ENCODE results near the gene TBKBP1.

TBKBP1 gene

DNA sequence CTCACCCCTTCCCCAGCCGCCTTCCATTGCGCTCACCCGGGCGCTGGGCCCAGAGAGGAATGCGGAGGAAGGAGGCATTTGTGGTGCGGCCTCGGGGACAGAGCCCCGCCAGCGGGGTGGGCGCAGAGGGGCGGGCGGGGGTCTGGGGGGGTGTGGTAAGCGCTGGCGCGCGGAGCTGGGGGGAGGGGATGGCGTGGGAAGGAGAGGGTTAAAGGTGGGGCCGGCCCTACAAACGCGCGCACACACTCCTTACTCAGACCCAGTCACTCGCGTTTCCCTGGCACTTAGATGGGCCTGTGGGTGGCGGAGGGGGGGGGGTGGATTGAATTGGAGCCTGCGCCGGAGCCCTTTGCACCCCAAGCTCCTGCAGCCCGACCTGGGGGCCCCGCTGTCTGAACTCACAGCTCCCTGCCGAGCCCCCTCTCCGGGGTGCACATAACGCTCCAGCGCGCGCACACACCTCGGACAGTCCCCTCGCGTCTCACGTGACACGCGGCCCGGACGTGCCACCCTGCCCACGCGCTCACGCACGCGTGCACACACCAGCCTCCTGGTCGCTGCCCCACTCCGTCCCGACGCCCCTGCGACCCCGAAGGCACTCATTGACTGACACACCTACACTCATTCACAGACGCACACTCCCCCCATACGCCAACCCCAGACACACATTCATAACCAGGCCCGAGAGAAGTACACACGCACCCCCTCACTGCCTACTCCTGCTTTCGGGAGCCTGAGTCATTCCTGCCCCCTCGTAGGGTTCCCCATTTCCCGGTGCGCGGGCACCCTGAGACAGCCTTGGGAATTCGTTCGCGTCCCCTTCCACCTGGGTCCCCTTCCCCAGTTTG is 844 bp downstream of the TBKBP1 start (continued):
- TF ChIP-seq ZBTB11 (tag by site-specific recombination; conservative IDR thresholded peaks at IDR 0.05; ENCODE audit: low read depth) = no peak
- TF ChIP-seq BCL6B (tag by site-specific recombination; IDR thresholded peaks at IDR 0.05) = no peak
- TF ChIP-seq, protein P1, sequence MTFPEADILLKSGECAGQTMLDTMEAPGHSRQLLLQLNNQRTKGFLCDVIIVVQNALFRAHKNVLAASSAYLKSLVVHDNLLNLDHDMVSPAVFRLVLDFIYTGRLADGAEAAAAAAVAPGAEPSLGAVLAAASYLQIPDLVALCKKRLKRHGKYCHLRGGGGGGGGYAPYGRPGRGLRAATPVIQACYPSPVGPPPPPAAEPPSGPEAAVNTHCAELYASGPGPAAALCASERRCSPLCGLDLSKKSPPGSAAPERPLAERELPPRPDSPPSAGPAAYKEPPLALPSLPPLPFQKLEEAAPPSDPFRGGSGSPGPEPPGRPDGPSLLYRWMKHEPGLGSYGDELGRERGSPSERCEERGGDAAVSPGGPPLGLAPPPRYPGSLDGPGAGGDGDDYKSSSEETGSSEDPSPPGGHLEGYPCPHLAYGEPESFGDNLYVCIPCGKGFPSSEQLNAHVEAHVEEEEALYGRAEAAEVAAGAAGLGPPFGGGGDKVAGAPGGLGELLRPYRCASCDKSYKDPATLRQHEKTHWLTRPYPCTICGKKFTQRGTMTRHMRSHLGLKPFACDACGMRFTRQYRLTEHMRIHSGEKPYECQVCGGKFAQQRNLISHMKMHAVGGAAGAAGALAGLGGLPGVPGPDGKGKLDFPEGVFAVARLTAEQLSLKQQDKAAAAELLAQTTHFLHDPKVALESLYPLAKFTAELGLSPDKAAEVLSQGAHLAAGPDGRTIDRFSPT (tag by site-specific recombination; IDR thresholded peaks at IDR 0.05) = peak; percentile 46; the same call in 1 of the 2 replicates
- TF ChIP-seq ZBTB26 (tag by site-specific recombination; optimal IDR thresholded peaks at IDR 0.05) = peak; percentile 25
- TF ChIP-seq ZNF112 (tag by site-specific recombination; IDR thresholded peaks at IDR 0.05) = no peak
- TF ChIP-seq ZNF747 (tag by site-specific recombination; IDR thresholded peaks at IDR 0.05) = no peak
- peak; percentile 87 for TF ChIP-seq EGR2 (tag by site-specific recombination; IDR thresholded peaks at IDR 0.05; ENCODE audit: low read depth)
- no peak for TF ChIP-seq ZNF426 (tag by site-specific recombination; IDR thresholded peaks at IDR 0.05)
- peak; percentile 96 for TF ChIP-seq ZFHX2 (tag by site-specific recombination; conservative IDR thresholded peaks at IDR 0.05)
- peak; percentile 62 for TF ChIP-seq ZNF600 (tag by site-specific recombination; IDR thresholded peaks at IDR 0.05)
- TF ChIP-seq HOXC10 (CRISPR knock-in tag; IDR thresholded peaks at IDR 0.05) = no peak
- TF ChIP-seq ZNF654 (tag by site-specific recombination; IDR thresholded peaks at IDR 0.05; ENCODE audit: low read depth) = no peak

DNA sequence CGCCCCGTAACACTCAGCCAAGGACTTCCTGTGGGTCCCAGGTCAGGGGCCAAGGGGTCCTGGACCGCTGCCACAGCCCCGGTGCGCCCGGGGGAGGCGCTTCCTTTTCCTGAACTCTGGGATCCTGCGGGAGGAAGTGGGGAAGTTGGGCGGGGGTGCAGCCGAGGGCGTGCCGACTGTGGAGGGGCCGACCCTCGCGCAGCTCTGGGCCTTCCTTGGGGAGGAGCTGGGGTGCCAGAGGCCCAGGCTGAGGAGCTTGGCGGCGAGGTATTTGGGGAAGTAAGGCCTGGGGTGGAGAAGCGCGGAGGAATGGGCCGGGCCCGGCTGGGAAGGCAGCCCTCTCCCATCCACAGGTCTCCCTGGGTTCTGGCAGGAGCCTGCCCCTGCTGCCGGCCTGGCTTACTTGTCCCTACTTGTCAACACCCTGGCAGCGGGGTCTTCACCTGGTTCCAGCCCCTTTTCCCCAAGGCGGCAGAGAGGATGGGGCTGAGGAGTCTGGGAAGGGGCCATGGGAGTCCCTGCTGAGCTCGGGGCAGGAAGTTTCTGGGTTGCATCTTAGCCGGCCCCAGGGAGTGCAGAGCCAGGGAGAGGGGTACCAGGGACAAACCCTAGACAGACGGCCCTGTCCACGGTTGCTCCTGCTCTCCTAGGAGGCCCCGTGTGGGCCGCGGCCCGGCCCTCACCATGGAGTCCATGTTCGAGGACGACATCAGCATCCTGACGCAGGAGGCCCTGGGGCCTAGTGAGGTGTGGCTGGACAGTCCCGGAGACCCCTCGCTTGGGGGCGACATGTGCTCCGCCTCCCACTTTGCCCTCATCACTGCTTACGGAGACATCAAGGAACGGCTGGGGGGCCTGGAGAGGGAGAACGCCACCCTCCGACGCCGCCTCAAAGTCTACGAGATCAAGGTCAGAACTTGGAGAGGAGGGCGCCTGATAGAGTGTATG is 1.7 kb downstream of the TBKBP1 start:
- peaks cover 12% of the 10 kb centered on the region for H3K4me1 ChIP-seq (ENCODE audit: control insufficient read depth, insufficient read depth, low read length)
- TF ChIP-seq ZNF398 (tag by site-specific recombination; IDR thresholded peaks at IDR 0.05) (no peak), ZNF560 (tag by site-specific recombination; IDR thresholded peaks at IDR 0.05; ENCODE audit: borderline replicate concordance) (no peak), OSR2 (tag by site-specific recombination; IDR thresholded peaks at IDR 0.05) (no peak), ZNF555 (tag by site-specific recombination; conservative IDR thresholded peaks at IDR 0.05) (no peak), ZNF48 (tag by site-specific recombination; IDR thresholded peaks at IDR 0.05) (no peak), ZNF596 (tag by site-specific recombination; IDR thresholded peaks at IDR 0.05) (no peak), ZNF600 (tag by site-specific recombination; IDR thresholded peaks at IDR 0.05) (no peak), ZNF792 (tag by site-specific recombination; IDR thresholded peaks at IDR 0.05) (no peak)
- CTCF ChIA-PET = interaction anchor here (2.5 to 4.2 kb wide), 3 partner anchors 8 to 23 kb away, joined by 10 to 41 read pairs (median 25); no protein-coding TSS in a partner anchor
- no peak overlapping the region; the same call in 1 of the 2 replicates for H3K27ac ChIP-seq (ENCODE audit: extremely low read depth, low read depth, low read length)
- POLR2A ChIA-PET = interaction anchor here (1.8 to 2.2 kb wide), 2 partner anchors 46 to 126 kb away, joined by 4 to 7 read pairs; partner anchors contain the start of genes KPNB1 and OSBPL7
- peaks cover 5 to 35% of the 10 kb centered on the region in 2 experiments; a peak in 2 of 3 replicates for H3K36me3 ChIP-seq (ENCODE audit: control insufficient read depth in 2 of 2, insufficient read depth in 1 of 2, low read length in 2 of 2)
- H3K4me3 ChIP-seq (ENCODE audit: low read depth, low read length) = no peak overlapping the region
- no peaks in the 10 kb centered on the region for H3K9me3 ChIP-seq (ENCODE audit: control insufficient read depth, insufficient read depth, low read depth, low read length)
